CD4-positive, CD25-positive, alpha-beta regulatory T cell (primary cell): ENCODE data around the gene DNAAF2. TPM values are rescaled to one million over a fixed set of nuclear protein-coding genes. Genes with fewer than 3 reads are reported as not detected.
"Not testable (repeated sequence)": the region's sequence is repeated elsewhere in the genome, so short reads cannot be mapped to it uniquely, and the experiment has no call there.

Experiments used
- ATAC-seq, 2 donors: fragments of 150-1000 bp; cut with Tn5 transposase; one replicate each; pipeline ENCODE4 v1.10.0; 2021; ENCODE audit warnings: low read depth in 2 of 2, moderate number of reproducible peaks in 2 of 2, moderate library complexity in 1 of 2
- DNase-seq, 3 donors: peaks; one replicate each; pipeline versions ENCODE4 v3.0.0 to v3.0.0-alpha.2; 2012 to 2022; ENCODE audit warnings: mixed read lengths in 1 of 3
- H3K27ac ChIP-seq: one replicate; pipeline ENCODE4 v1.7.0; 2013; ENCODE audit warnings: mild to moderate bottlenecking, low read length; ENCODE audit not compliant: insufficient read depth, poor library complexity, severe bottlenecking
- H3K27me3 ChIP-seq: one replicate; pipeline ENCODE4 v1.7.0; 2013; ENCODE audit warnings: low read length; ENCODE audit not compliant: control insufficient read depth, insufficient read depth
- H3K36me3 ChIP-seq: one replicate; pipeline ENCODE4 v1.7.0; 2013; ENCODE audit warnings: mild to moderate bottlenecking, low read length, moderate library complexity; ENCODE audit not compliant: control insufficient read depth, insufficient read depth
- H3K4me1 ChIP-seq: 2 replicates; pipeline ENCODE4 v1.7.0; 2013; ENCODE audit warnings: mild to moderate bottlenecking, low read length; ENCODE audit not compliant: insufficient read depth, control insufficient read depth, poor library complexity, severe bottlenecking
- H3K4me3 ChIP-seq: one replicate; pipeline ENCODE4 v1.7.0; 2013; ENCODE audit warnings: low read depth, mild to moderate bottlenecking, low read length, moderate library complexity
- H3K9me3 ChIP-seq, 2 experiments: 1 replicate in 1 of 2; 2 replicates in 1 of 2; pipeline ENCODE4 v1.7.0; 2013; ENCODE audit warnings: low read length in 2 of 2, mild to moderate bottlenecking in 1 of 2, moderate library complexity in 1 of 2; ENCODE audit not compliant: control insufficient read depth in 2 of 2
- H3K27ac Mint-ChIP-seq, 3 donors: one replicate each; pipeline ENCODE4 v1.8.0; 2020 to 2022; ENCODE audit warnings: mild to moderate bottlenecking in 3 of 3, mixed read lengths in 3 of 3, moderate library complexity in 2 of 3
- H3K27me3 Mint-ChIP-seq: one replicate; pipeline ENCODE4 v1.8.0; 2022; ENCODE audit warnings: mild to moderate bottlenecking, mixed read lengths
- H3K36me3 Mint-ChIP-seq: one replicate; pipeline ENCODE4 v1.8.0; 2020; ENCODE audit warnings: mixed read lengths
- H3K4me1 Mint-ChIP-seq, 4 donors: one replicate each; pipeline ENCODE4 v1.8.0; 2020 to 2022; ENCODE audit warnings: mixed read lengths in 4 of 4, mild to moderate bottlenecking in 1 of 4
- H3K4me3 Mint-ChIP-seq, 4 donors: one replicate each; pipeline ENCODE4 v1.8.0; 2020 to 2022; ENCODE audit warnings: mild to moderate bottlenecking in 4 of 4, mixed read lengths in 4 of 4, moderate library complexity in 3 of 4
- H3K9me3 Mint-ChIP-seq, 7 donors: one replicate each; pipeline ENCODE4 v1.8.0; 2020 to 2022; ENCODE audit warnings: mixed read lengths in 7 of 7, mild to moderate bottlenecking in 3 of 7, moderate library complexity in 2 of 7
- polyA plus RNA-seq, 4 donors: library from polyadenylated mRNA; unstranded; fragments of 300-500 nt; fragmentation: Illumina TruSeq; gene quantifications; one replicate each; pipeline ENCODE4 v1.2.3, GENCODE V29; 2021
- total RNA-seq: library from RNA; stranded (reverse); gene quantifications from one replicate; pipeline ENCODE4 v1.2.3, GENCODE V29; 2022

The DNAAF2 gene
- total and polyA plus RNA-seq, 5 donors from 2014 or later, result 9.5 to 24.6 (median 18.9) TPM

DNA sequence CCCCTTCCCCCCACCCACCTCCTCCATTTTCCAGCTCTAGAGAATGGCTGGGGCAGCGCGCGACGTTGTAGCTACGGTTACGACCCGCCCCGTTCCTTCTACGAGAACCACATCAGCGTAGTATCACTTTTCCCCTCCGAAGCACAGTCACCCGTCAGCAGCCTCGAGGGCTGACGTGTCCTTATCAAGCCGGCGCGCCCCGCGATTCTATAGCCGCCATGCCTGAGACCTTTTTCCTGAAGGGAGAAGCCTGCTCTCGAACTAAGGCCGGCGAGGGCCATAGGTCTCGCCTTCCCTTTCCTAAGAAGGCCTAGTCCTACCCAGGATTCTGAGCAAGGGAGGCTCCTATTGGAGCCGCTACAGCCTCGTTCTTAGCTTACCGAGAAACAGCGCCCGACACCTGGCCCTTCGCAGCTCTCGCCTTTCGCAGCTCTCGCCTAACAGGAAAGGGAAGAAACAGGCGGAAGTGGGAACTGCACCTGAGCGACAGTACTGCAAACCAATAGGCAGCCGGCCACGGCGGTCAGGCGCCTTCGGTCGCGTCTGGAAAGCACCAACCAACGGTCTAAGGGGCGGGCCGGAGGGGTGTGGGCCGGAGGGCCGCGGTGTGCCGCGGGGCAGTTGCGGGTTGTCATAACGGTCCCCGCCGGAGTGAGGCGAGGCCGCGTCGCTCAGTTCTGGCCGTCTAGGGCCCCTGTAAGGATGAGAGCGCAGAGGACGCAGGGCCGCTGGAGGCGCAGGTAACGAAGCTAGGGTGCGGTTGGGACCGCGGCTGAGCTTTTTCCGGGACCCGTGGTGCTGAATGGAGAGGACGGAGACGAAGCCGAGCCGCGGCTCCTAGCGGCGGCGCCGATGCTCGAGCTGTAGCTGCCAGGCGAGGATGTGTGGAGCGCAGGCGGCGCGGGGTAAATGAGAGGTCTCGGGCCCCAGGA, 14.6 kb downstream of the DNAAF2 start, which contains the start of the genes MGAT2 and RPL36AL:
MGAT2 (plus strand) TSS at position 618 of the 932 bp plus-strand sequence. CDS start 470 bp downstream, outside the sequence.
RPL36AL (minus strand) TSS at position 445 of the 932 bp plus-strand sequence. CDS start 1,522 bp downstream, outside the sequence.
- DNase-seq, result peak; percentile 91 to 97 (median 95)
- peak; percentile 89 for ATAC-seq
- Histone ChIP-seq H3K27me3 (no peaks in the 10 kb centered on the region), H3K4me3 (peak within 1 kb of the TSS; percentile 93), H3K27ac (peak within 1 kb of the TSS; percentile 99), H3K4me1 (peaks cover 55% of the 10 kb centered on the region), H3K36me3 (peaks cover 17% of the 10 kb centered on the region), H3K9me3 (no peaks in the 10 kb centered on the region)
- H3K36me3 Mint-ChIP-seq, result peaks cover 18% of the 10 kb centered on the region
- H3K27me3 Mint-ChIP-seq, result peaks cover 4% of the 10 kb centered on the region
- peak within 1 kb of the TSS; percentile 99 for H3K27ac Mint-ChIP-seq
- no peaks in the 10 kb centered on the region for H3K9me3 Mint-ChIP-seq
- peak within 1 kb of the TSS; percentile 99 to 100 (median 99) for H3K4me3 Mint-ChIP-seq
- H3K4me1 Mint-ChIP-seq, result peaks cover 35 to 73% (median 54%) of the 10 kb centered on the region in 4 donors

DNA sequence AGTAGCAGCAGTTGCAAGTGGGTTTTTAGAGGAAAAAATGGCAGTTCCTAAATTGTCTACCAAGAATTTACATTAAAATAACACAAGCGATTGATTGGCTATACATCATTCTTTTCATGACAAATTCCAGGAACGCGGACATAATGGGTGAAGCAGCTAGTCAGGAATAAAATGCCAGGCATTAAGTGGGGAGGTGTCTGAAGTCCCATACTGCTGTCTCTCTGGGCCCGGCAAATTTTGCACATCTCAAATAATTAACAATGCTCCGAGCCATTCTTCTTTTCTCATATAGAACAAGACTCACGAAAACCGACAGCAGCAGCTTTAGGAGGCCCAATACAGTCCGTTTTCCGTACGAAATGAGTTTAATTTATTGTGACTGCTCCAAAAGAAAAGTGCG, 15.3 kb downstream of the DNAAF2 start:
- no peak for ATAC-seq
- H3K27ac Mint-ChIP-seq, result peak overlapping the region; percentile 99
- H3K4me1 Mint-ChIP-seq, result peaks cover 31 to 72% (median 50%) of the 10 kb centered on the region in 4 donors
- peaks cover 18% of the 10 kb centered on the region for H3K36me3 Mint-ChIP-seq
- DNase-seq, result no peak
- peaks cover 4% of the 10 kb centered on the region for H3K27me3 Mint-ChIP-seq
- Histone ChIP-seq H3K27me3 (no peaks in the 10 kb centered on the region), H3K36me3 (peaks cover 16% of the 10 kb centered on the region), H3K9me3 (no peaks in the 10 kb centered on the region), H3K4me1 (peaks cover 54% of the 10 kb centered on the region), H3K27ac (peak overlapping the region; percentile 99), H3K4me3 (peak overlapping the region; percentile 93)
- H3K4me3 Mint-ChIP-seq, result peak overlapping the region; percentile 99 to 100 (median 99)
- H3K9me3 Mint-ChIP-seq, result no peaks in the 10 kb centered on the region

DNA sequence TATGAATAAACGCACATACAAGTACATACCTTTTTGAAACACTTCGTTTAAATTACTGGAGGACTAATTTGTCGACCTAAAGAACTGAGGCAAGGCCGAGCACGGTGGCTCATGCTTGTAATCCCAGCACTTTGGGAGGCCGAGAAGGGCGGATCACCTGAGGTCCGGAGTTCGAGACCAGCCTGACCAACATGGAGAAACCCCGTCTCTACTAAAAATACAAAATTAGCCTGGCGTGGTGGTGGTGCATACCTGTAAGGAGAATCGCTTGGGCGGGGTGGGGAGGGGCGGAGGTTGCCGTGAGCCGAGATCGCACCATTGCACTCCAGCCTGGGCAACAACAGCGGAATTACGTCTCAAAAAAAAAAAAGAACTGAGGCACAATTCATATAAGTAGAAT, 15.8 kb downstream of the DNAAF2 start:
- not testable (repeated sequence) for DNase-seq, H3K9me3 Mint-ChIP-seq, H3K27me3 ChIP-seq, H3K27me3 Mint-ChIP-seq, ATAC-seq, H3K9me3 ChIP-seq
- H3K27ac ChIP-seq, result peak overlapping the region; percentile 99
- peaks cover 16% of the 10 kb centered on the region for H3K36me3 ChIP-seq
- Mint-ChIP-seq H3K27ac (peak overlapping the region; percentile 31 to 99 (median 32)), H3K4me3 (peak overlapping the region; percentile 99 to 100 (median 99)), H3K36me3 (peaks cover 18% of the 10 kb centered on the region), H3K4me1 (peaks cover 29 to 72% (median 48%) of the 10 kb centered on the region in 4 donors)
- H3K4me3 ChIP-seq, result peak overlapping the region; percentile 93
- peaks cover 50% of the 10 kb centered on the region for H3K4me1 ChIP-seq

DNA sequence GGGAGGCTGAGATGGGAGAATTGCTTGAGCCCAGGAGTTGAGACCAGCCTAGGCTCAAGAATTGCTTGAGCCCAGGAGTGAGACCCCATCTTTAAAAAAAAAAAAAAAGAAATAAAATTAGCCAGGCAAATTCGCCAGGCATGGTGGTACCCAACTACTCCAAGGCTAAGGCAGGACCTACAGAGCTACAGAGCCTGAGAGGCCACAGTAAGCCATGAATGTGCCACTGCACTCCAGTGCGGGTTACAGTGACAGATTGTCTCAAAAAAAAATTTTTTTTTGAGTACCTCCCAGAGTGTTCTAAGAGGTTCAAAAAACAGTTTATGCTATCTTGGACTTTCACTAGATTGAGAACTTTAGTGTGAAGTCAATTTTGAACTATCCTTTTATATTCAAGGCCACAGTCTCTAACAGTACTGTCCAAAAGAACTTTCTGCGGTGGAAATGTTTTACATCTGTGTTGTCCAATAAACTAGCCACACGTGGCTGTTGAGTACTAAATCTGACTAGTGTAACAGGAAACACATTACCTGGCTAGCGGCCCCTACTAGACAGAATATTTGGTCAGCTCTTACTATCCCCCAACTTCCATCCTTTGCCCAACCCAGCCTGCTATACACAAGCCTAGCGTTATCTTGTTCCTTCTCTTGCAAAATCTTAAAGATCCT, 17.1 kb downstream of the DNAAF2 start:
- Histone ChIP-seq H3K4me1 (peaks cover 37% of the 10 kb centered on the region), H3K27me3 (no peaks in the 10 kb centered on the region), H3K27ac (peak overlapping the region; percentile 57), H3K4me3 (peak overlapping the region; percentile 2), H3K36me3 (peaks cover 16% of the 10 kb centered on the region), H3K9me3 (no peaks in the 10 kb centered on the region)
- Mint-ChIP-seq H3K27me3 (peaks cover 4% of the 10 kb centered on the region), H3K4me1 (peaks cover 18 to 61% (median 40%) of the 10 kb centered on the region in 4 donors), H3K27ac (peak overlapping the region; percentile 23 to 99 (median 35)), H3K36me3 (peaks cover 18% of the 10 kb centered on the region), H3K4me3 (peak overlapping the region; percentile 56 to 100 (median 99)), H3K9me3 (no peaks in the 10 kb centered on the region)
- DNase-seq (no peak), ATAC-seq (no peak)

DNA sequence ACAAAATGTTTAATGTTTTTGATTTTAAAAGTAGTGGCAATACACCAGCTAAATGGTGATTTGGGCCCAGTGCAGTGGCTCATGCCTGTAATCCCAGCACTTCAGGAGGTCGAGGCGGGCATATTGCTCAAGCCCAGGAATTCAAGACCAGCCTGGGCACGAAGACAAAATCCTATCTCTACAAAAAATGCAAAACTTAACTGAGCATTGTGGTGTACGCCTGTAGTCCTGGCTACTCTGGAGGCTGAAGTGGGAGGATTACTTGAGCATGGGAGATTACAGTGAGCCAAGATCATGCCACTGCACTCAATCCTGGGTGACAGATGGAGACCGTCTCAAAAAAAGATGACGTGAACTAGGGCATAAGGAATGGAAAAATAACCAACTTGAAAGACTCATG, 19.3 kb downstream of the DNAAF2 start:
- H3K9me3 ChIP-seq, result no peaks in the 10 kb centered on the region
- Mint-ChIP-seq H3K4me1 (peaks cover 14 to 50% (median 26%) of the 10 kb centered on the region in 4 donors), H3K36me3 (peaks cover 18% of the 10 kb centered on the region), H3K27me3 (peaks cover 4% of the 10 kb centered on the region), H3K27ac (peak overlapping the region in 2 of 3 donors; percentile 26 to 51), H3K4me3 (peak overlapping the region in 1 of 4 donors; percentile 80), H3K9me3 (no peaks in the 10 kb centered on the region)
- H3K27me3 ChIP-seq, result no peaks in the 10 kb centered on the region
- H3K36me3 ChIP-seq, result peaks cover 16% of the 10 kb centered on the region
- H3K27ac ChIP-seq, result no peak overlapping the region
- H3K4me3 ChIP-seq, result no peak overlapping the region
- peaks cover 19% of the 10 kb centered on the region for H3K4me1 ChIP-seq
- ATAC-seq (no peak), DNase-seq (no peak)

DNA sequence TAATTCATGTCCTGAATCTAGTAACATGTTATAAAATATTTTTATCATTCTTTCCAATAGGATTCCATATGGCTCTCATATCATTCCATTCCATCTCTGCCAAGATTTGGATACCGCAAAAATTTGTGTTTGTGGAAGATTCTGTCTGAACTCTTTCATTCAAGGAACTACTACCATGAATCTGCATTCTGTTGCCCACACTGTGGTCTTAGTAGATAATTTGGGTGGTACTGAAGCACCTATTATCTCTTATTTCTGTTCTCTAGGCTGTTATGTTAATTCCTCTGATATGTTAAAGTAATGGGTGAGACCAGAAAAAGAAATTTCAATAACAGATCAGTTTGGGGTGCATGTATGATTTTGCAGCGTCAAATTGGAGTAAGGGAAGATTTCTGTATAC, 20.8 kb downstream of the DNAAF2 start:
- Histone ChIP-seq H3K9me3 (no peaks in the 10 kb centered on the region), H3K27me3 (no peaks in the 10 kb centered on the region), H3K36me3 (peaks cover 16% of the 10 kb centered on the region), H3K4me1 (peaks cover 15% of the 10 kb centered on the region), H3K4me3 (no peak overlapping the region), H3K27ac (no peak overlapping the region)
- no peak overlapping the region for H3K4me3 Mint-ChIP-seq
- no peak for ATAC-seq
- H3K27ac Mint-ChIP-seq, result no peak overlapping the region
- DNase-seq, result no peak
- peaks cover 18% of the 10 kb centered on the region for H3K36me3 Mint-ChIP-seq
- no peaks in the 10 kb centered on the region for H3K27me3 Mint-ChIP-seq
- H3K4me1 Mint-ChIP-seq, result peaks cover 14 to 36% (median 22%) of the 10 kb centered on the region in 4 donors
- no peaks in the 10 kb centered on the region for H3K9me3 Mint-ChIP-seq

DNA sequence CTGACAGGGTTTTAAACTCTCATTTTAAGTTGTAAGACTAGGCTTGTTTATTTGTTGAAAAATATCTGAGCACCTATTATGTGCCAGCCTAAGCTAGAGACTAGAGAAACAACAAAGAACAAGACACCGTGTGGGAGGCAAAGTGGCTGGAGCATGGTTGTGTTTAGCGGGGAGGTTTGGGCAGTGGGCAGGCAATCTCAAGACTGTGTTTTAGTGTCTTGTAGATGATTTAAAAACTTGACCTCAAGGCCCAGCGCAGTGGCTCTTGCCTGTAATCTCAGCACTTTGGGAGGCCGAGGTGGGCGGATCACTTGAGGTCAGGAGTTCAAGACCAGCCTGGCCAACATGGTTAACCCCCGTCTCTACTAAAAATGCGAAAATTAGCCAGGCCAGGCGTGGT, 22.4 kb downstream of the DNAAF2 start:
- Histone ChIP-seq H3K36me3 (peaks cover 3% of the 10 kb centered on the region), H3K27ac (no peak overlapping the region), H3K9me3 (no peaks in the 10 kb centered on the region), H3K27me3 (no peaks in the 10 kb centered on the region), H3K4me1 (peaks cover 3% of the 10 kb centered on the region), H3K4me3 (no peak overlapping the region)
- DNase-seq (no peak), ATAC-seq (no peak)
- Mint-ChIP-seq H3K36me3 (peaks cover 9% of the 10 kb centered on the region), H3K27me3 (no peaks in the 10 kb centered on the region), H3K27ac (peak overlapping the region in 1 of 3 donors; percentile 25), H3K4me1 (peaks cover 4 to 26% (median 12%) of the 10 kb centered on the region in 4 donors), H3K9me3 (no peaks in the 10 kb centered on the region), H3K4me3 (no peak overlapping the region)
